GM23248 (cell line): ENCODE measurements around the gene LAMB3. TPM values are rescaled to one million over a fixed set of nuclear protein-coding genes. Genes with fewer than 3 reads are reported as not detected.

Experiments used
- DNase-seq: peaks from one replicate; pipeline ENCODE4 v3.0.0-alpha.2; 2015
- H2AFZ ChIP-seq: fragments of 200-600 bp; sonication (generic); 2 replicates; pipeline ENCODE4 v1.6.1; 2016; ENCODE audit warnings: antibody characterized with exemption
- H3F3A ChIP-seq: fragments of 200-600 bp; sonication (generic); 2 replicates; pipeline ENCODE4 v1.6.1; 2016; ENCODE audit warnings: mild to moderate bottlenecking, antibody characterized with exemption, mixed run types; ENCODE audit not compliant: insufficient read depth
- H3K27ac ChIP-seq: fragments of 200-600 bp; sonication (generic); 2 replicates; pipeline ENCODE4 v1.5.1; 2016; ENCODE audit warnings: mild to moderate bottlenecking
- H3K27me3 ChIP-seq: fragments of 200-600 bp; sonication (generic); replicated peaks from 2 replicates; pipeline ENCODE4 v1.6.1; 2016; ENCODE audit warnings: mild to moderate bottlenecking; ENCODE audit not compliant: insufficient read depth
- H3K36me3 ChIP-seq: fragments of 200-600 bp; sonication (generic); 2 replicates; pipeline ENCODE4 v1.6.1; 2016; ENCODE audit warnings: low read depth, mild to moderate bottlenecking
- H3K4me1 ChIP-seq: fragments of 200-600 bp; sonication (generic); 2 replicates; pipeline ENCODE4 v1.6.1; 2016; ENCODE audit warnings: mild to moderate bottlenecking; ENCODE audit not compliant: insufficient read depth
- H3K4me2 ChIP-seq: fragments of 200-600 bp; sonication (generic); one replicate; pipeline ENCODE4 v1.6.1; 2016; ENCODE audit warnings: mild to moderate bottlenecking; ENCODE audit not compliant: unreplicated experiment
- H3K4me3 ChIP-seq: fragments of 200-600 bp; sonication (generic); 2 replicates; pipeline ENCODE4 v1.5.1; 2016; ENCODE audit warnings: mild to moderate bottlenecking
- H3K79me2 ChIP-seq: fragments of 200-600 bp; sonication (generic); 2 replicates; pipeline ENCODE4 v1.6.1; 2016; ENCODE audit warnings: mild to moderate bottlenecking; ENCODE audit not compliant: insufficient read depth
- H3K9ac ChIP-seq: fragments of 200-600 bp; sonication (generic); 2 replicates; pipeline ENCODE4 v1.6.1; 2016; ENCODE audit warnings: mild to moderate bottlenecking
- H3K9me2 ChIP-seq: fragments of 200-600 bp; sonication (generic); 2 replicates; pipeline ENCODE4 v1.6.1; 2016; ENCODE audit warnings: mixed run types, mild to moderate bottlenecking, moderate library complexity; ENCODE audit not compliant: insufficient read depth
- H3K9me3 ChIP-seq: fragments of 200-600 bp; sonication (generic); one replicate; pipeline ENCODE4 v1.6.1; 2017; ENCODE audit warnings: low read depth
- H4K20me1 ChIP-seq: fragments of 200-600 bp; sonication (generic); 2 replicates; pipeline ENCODE4 v1.6.0; 2016; ENCODE audit not compliant: insufficient read depth
- EZH2 ChIP-seq: fragments of 200-600 bp; sonication (generic); IDR thresholded peaks from 2 replicates; pipeline ENCODE4 v1.6.1; 2018; ENCODE audit warnings: antibody characterized with exemption, mild to moderate bottlenecking; ENCODE audit not compliant: insufficient read depth, poor library complexity, severe bottlenecking
- EZH2phosphoT487 ChIP-seq: fragments of 200-600 bp; sonication (generic); IDR thresholded peaks from 2 replicates; pipeline ENCODE4 v1.6.1; 2018; ENCODE audit warnings: antibody characterized with exemption, moderate library complexity, mild to moderate bottlenecking, low read depth; ENCODE audit not compliant: insufficient read depth
- WGBS, 2 experiments: methylation state at CpG; one replicate each; pipeline ENCODE4 v1.1.6; 2015 to 2017; ENCODE audit warnings: low lambda C conversion rate in 2 of 2, low coverage in 1 of 2; ENCODE audit errors: missing lambda C conversion rate in 2 of 2; 5-methylcytosine and 5-hydroxymethylcytosine counted together
- in situ Hi-C: fragments of 300-500 bp; cut with MboI; formaldehyde crosslinking; loops from 2 replicates; pipeline ENCODE4 v1.15.0; 2020
- polyA plus RNA-seq: library from polyadenylated mRNA; unstranded; fragments of >200 nt; fragmentation: Nextera tagmentation; extraction: Ambion mirVana; gene quantifications from 2 replicates; pipeline ENCODE4 v1.2.1, GENCODE V29; 2016
- total RNA-seq: library from RNA; depleted of rRNA; stranded (reverse); fragments of >200 nt; shearing (Covaris generic); gene quantifications from 2 replicates; pipeline ENCODE4 v1.2.3, GENCODE V29; 2014

The LAMB3 gene
- total and polyA plus RNA-seq, 2 experiments from 2014 or later: 3.0 to 6.8 TPM

- H3K36me3 ChIP-seq: no peaks in the 10 kb centered on the region
- no peaks in the 10 kb centered on the region for H3K9me3 ChIP-seq
- in situ Hi-C loops: no loop called here
- H3F3A ChIP-seq: no peaks in the 10 kb centered on the region
- no peak for TF ChIP-seq EZH2
- TF ChIP-seq EZH2phosphoT487: no peak
- no peak overlapping the region for H2AFZ ChIP-seq
- no peaks in the 10 kb centered on the region for H3K79me2 ChIP-seq
- DNase-seq: no peak
- H3K4me3 ChIP-seq: no peak overlapping the region
- no peak overlapping the region for H3K27ac ChIP-seq
- no peaks in the 10 kb centered on the region for H4K20me1 ChIP-seq
- H3K4me2 ChIP-seq: no peak overlapping the region
- no peaks in the 10 kb centered on the region for H3K9me2 ChIP-seq
- no peaks in the 10 kb centered on the region for H3K4me1 ChIP-seq
- no peaks in the 10 kb centered on the region; the same call in 1 of the 2 replicates for H3K27me3 ChIP-seq
- H3K9ac ChIP-seq: no peak overlapping the region
- 85 to 87% methylated on average over 7 of the region's 7 CpGs for whole genome bisulfite sequencing, 2 experiments
These were observed 32.3 kb downstream of the LAMB3 start for GRCh38 chr1:209619696-209620486.

GRCh38 chr1:209618756-209619420, 33.3 kb downstream of the LAMB3 start:
- Histone ChIP-seq H3K9ac (no peak overlapping the region), H2AFZ (no peak overlapping the region), H3K4me2 (no peak overlapping the region), H3K27ac (no peak overlapping the region), H3K4me3 (no peak overlapping the region), H3K27me3 (no peaks in the 10 kb centered on the region), H4K20me1 (no peaks in the 10 kb centered on the region), H3K4me1 (no peaks in the 10 kb centered on the region), H3K9me3 (no peaks in the 10 kb centered on the region), H3K36me3 (no peaks in the 10 kb centered on the region), H3K9me2 (no peaks in the 10 kb centered on the region), H3F3A (no peaks in the 10 kb centered on the region), H3K79me2 (no peaks in the 10 kb centered on the region)
- TF ChIP-seq EZH2phosphoT487 (no peak), EZH2 (no peak)
- in situ Hi-C loops: no loop called here
- WGBS, 2 experiments: 78 to 80% methylated on average over 6 of the region's 6 CpGs
- peak; percentile 38 for DNase-seq

GRCh38 chr1:209618291-209618690, 33.9 kb downstream of the LAMB3 start:
- Histone ChIP-seq H3K79me2 (no peaks in the 10 kb centered on the region), H3K4me3 (no peak overlapping the region), H3K9me2 (no peaks in the 10 kb centered on the region), H3K36me3 (no peaks in the 10 kb centered on the region), H3K4me1 (no peaks in the 10 kb centered on the region), H3K9ac (no peak overlapping the region), H3K27ac (no peak overlapping the region), H3K4me2 (no peak overlapping the region), H3K27me3 (no peaks in the 10 kb centered on the region), H3K9me3 (no peaks in the 10 kb centered on the region), H3F3A (no peaks in the 10 kb centered on the region), H4K20me1 (no peaks in the 10 kb centered on the region), H2AFZ (no peak overlapping the region)
- in situ Hi-C loops: no loop called here
- WGBS, 2 experiments: 86 to 90% methylated on average over 11 of the region's 11 CpGs
- DNase-seq: no peak
- TF ChIP-seq EZH2phosphoT487: no peak

GRCh38 chr1:209617755-209618154, 34.5 kb downstream of the LAMB3 start:
- no peaks in the 10 kb centered on the region for H3K9me3 ChIP-seq
- H3K36me3 ChIP-seq: no peaks in the 10 kb centered on the region
- H3K27me3 ChIP-seq: no peaks in the 10 kb centered on the region
- no peaks in the 10 kb centered on the region for H4K20me1 ChIP-seq
- H3K4me1 ChIP-seq: no peaks in the 10 kb centered on the region
- no peak overlapping the region for H3K27ac ChIP-seq
- no peak overlapping the region for H3K4me3 ChIP-seq
- no peaks in the 10 kb centered on the region for H3F3A ChIP-seq
- no peaks in the 10 kb centered on the region for H3K79me2 ChIP-seq
- H3K4me2 ChIP-seq: no peak overlapping the region
- no peak overlapping the region for H3K9ac ChIP-seq
- DNase-seq: no peak
- 84 to 86% methylated on average over 6 of the region's 6 CpGs for WGBS, 2 experiments
- no peaks in the 10 kb centered on the region for H3K9me2 ChIP-seq
- in situ Hi-C loops: no loop called here
- TF ChIP-seq EZH2phosphoT487 (no peak), EZH2 (no peak)
- no peak overlapping the region for H2AFZ ChIP-seq
